Measurements from ENCODE around the gene MYO18A. TPM values are rescaled to one million over a fixed set of nuclear protein-coding genes. Genes with fewer than 3 reads are reported as not detected.

The MYO18A gene
- total and polyA plus RNA-seq, 10 of the 15 experiments (the other 5 are each of a cell fraction or from before 2014, with no cell fraction given): 2.9 to 66.0 (median 24.5) TPM

- TF ChIP-seq HDAC6 (IDR thresholded peaks at IDR 0.05; ENCODE audit: unreplicated experiment): no peak
- no peak for TF ChIP-seq TBL1XR1 (IDR thresholded peaks at IDR 0.05; ENCODE audit: low read depth, low read length)
- TF ChIP-seq CBFB (IDR thresholded peaks at IDR 0.05; ENCODE audit: low read depth): no peak
- TF ChIP-seq NR2C1 (IDR thresholded peaks at IDR 0.05): no peak
- TF ChIP-seq, protein P1, sequence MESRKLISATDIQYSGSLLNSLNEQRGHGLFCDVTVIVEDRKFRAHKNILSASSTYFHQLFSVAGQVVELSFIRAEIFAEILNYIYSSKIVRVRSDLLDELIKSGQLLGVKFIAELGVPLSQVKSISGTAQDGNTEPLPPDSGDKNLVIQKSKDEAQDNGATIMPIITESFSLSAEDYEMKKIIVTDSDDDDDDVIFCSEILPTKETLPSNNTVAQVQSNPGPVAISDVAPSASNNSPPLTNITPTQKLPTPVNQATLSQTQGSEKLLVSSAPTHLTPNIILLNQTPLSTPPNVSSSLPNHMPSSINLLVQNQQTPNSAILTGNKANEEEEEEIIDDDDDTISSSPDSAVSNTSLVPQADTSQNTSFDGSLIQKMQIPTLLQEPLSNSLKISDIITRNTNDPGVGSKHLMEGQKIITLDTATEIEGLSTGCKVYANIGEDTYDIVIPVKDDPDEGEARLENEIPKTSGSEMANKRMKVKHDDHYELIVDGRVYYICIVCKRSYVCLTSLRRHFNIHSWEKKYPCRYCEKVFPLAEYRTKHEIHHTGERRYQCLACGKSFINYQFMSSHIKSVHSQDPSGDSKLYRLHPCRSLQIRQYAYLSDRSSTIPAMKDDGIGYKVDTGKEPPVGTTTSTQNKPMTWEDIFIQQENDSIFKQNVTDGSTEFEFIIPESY (IDR thresholded peaks at IDR 0.05): no peak
- no peak for TF ChIP-seq BACH1 (IDR thresholded peaks at IDR 0.05; ENCODE audit: borderline replicate concordance)
- TF ChIP-seq ZNF384 (IDR thresholded peaks at IDR 0.05; ENCODE audit: borderline replicate concordance, low read depth, low read length): no peak
Measured at GRCh38 chr17:29051194-29051593, 129.0 kb downstream of the MYO18A start (continued).

DNA sequence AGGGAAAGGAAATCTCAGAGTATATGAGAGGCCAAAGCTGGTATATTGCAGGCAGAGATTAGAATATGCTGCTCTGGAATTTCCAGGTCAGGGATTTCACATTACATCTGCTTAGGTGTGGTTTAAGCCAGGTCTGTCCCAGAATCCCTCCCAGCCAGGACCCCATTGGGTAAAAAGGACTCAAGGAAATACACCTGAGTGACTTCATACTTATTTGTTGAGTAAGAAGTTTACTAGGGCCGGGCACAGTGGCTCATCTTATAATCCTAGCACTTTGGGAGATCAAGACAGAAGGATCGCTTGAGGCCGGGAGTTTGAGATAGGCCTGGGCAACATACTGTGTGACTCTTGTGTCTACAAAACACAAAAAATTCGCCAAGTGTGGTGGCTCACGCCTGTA lies 130.0 kb downstream of the MYO18A start:
- no peaks in the 10 kb centered on the region for H4K20me1 ChIP-seq (ENCODE audit: control insufficient read depth, insufficient read depth)
- no peaks in the 10 kb centered on the region for H3K79me2 ChIP-seq (ENCODE audit: control insufficient read depth, insufficient read depth, low read length)
- intact Hi-C loops (cut with micrococcal nuclease; ENCODE audit: unreplicated experiment) (loop anchor here (10.0 kb wide), 1 partner anchor 75 kb away; no protein-coding TSS in a partner anchor), in situ Hi-C loops (cut with MboI) (no loop called here)
- no peak overlapping the region for H3K4me3 ChIP-seq
- 38% methylated on average over 5 of the region's 5 CpGs for WGBS (ENCODE audit: insufficient coverage, insufficient replicate concordance, low lambda C conversion rate, missing lambda C conversion rate)
- no peaks in the 10 kb centered on the region for H3K4me1 ChIP-seq (ENCODE audit: control insufficient read depth, insufficient read depth, low read length)
- no peak overlapping the region for H3K4me2 ChIP-seq (ENCODE audit: control insufficient read depth, insufficient read depth)
- no peak for ATAC-seq
- no peaks in the 10 kb centered on the region for H3K36me3 ChIP-seq (ENCODE audit: control insufficient read depth in 2 of 2, insufficient read depth in 2 of 2, low read length in 1 of 2)
- H3K9me3 ChIP-seq (replicated peaks; ENCODE audit: control insufficient read depth, insufficient read depth, low read length): no peaks in the 10 kb centered on the region
- H3K27me3 ChIP-seq (replicated peaks in 1 of 2; ENCODE audit: control insufficient read depth in 2 of 2, insufficient read depth in 2 of 2, low read length in 1 of 2): peaks cover 2 to 4% of the 10 kb centered on the region in 2 experiments; a peak in 3 of 4 replicates
- no peak for DNase-seq (ENCODE audit: low read depth, low spot score)
- no peak for FAIRE-seq
- ChIA-PET CTCF (no interaction called here), RAD21 (ENCODE audit: unreplicated experiment) (no interaction called here), POLR2A (no interaction called here), SMC1A (ENCODE audit: uncharacterized antibody, unreplicated experiment) (no interaction called here)
- no peak overlapping the region for H3K9ac ChIP-seq (ENCODE audit: control insufficient read depth, insufficient read depth, low read length)
- no peak overlapping the region for H2AFZ ChIP-seq (ENCODE audit: control insufficient read depth, low read depth, low read length)
- BruUV-seq (replicated peaks): no TSS peak
- TF ChIP-seq CHD4 (IDR thresholded peaks at IDR 0.05) (no peak), BMI1 (IDR thresholded peaks at IDR 0.05; ENCODE audit: borderline replicate concordance) (no peak), RELA (IDR thresholded peaks at IDR 0.05; ENCODE audit: borderline replicate concordance, partially characterized antibody) (no peak), ZBED1 (IDR thresholded peaks at IDR 0.05; ENCODE audit: borderline replicate concordance) (no peak), CBX3 (IDR thresholded peaks at IDR 0.05; ENCODE audit: borderline replicate concordance, low read depth) (no peak), ELK1 (IDR thresholded peaks at IDR 0.05; ENCODE audit: low read depth, low read length) (no peak), EP300 (IDR thresholded peaks at IDR 0.05; ENCODE audit: borderline replicate concordance in 1 of 2, control insufficient read depth in 1 of 2, low read depth in 2 of 2, low read length in 2 of 2) (no peak)
- H3K27ac ChIP-seq (ENCODE audit: control insufficient read depth, insufficient read depth): no peak overlapping the region

All from GM12878 (cell line).